T-helper 9 cell (primary cell): ENCODE data around the gene AGTRAP.

Experiments used
- DNase-seq: peaks from one replicate; pipeline ENCODE4 v3.0.0-alpha.2; 2020

AGTRAP gene

GRCh38 chr1:11764519-11764918 lies 28.6 kb downstream of the AGTRAP start:
- DNase-seq, result no peak

- no peak for DNase-seq
Measured at GRCh38 chr1:11765661-11766428, 29.9 kb downstream of the AGTRAP start.

GRCh38 chr1:11766429-11766776 lies 30.5 kb downstream of the AGTRAP start:
- no peak for DNase-seq

- no peak for DNase-seq
Measured at GRCh38 chr1:11767922-11768704, 32.2 kb downstream of the AGTRAP start.

- no peak for DNase-seq
Measured at GRCh38 chr1:11768821-11769220, 32.9 kb downstream of the AGTRAP start.

- DNase-seq, result no peak
Measured at GRCh38 chr1:11769274-11769673, 33.3 kb downstream of the AGTRAP start.

- no peak for DNase-seq
Measured at GRCh38 chr1:11770011-11770410, 34.1 kb downstream of the AGTRAP start.

- no peak for DNase-seq
Measured at GRCh38 chr1:11771481-11772043, 35.6 kb downstream of the AGTRAP start.

- DNase-seq, result no peak
Measured at GRCh38 chr1:11772458-11772857, 36.5 kb downstream of the AGTRAP start.

- DNase-seq, result no peak
Measured at GRCh38 chr1:11774753-11775152, 38.8 kb downstream of the AGTRAP start.

- DNase-seq, result no peak
Measured at GRCh38 chr1:11777658-11778322, 41.9 kb downstream of the AGTRAP start.

GRCh38 chr1:11778336-11778735 lies 42.4 kb downstream of the AGTRAP start:
- DNase-seq, result no peak

GRCh38 chr1:11778844-11779623 lies 43.1 kb downstream of the AGTRAP start:
- no peak for DNase-seq

GRCh38 chr1:11779715-11780379 lies 43.9 kb downstream of the AGTRAP start:
- no peak for DNase-seq

GRCh38 chr1:11780380-11781147 lies 44.6 kb downstream of the AGTRAP start:
- DNase-seq, result no peak

- DNase-seq, result no peak
Measured at GRCh38 chr1:11781297-11781696, 45.4 kb downstream of the AGTRAP start.

- no peak for DNase-seq
Measured at GRCh38 chr1:11782127-11782708, 46.3 kb downstream of the AGTRAP start.

- no peak for DNase-seq
Measured at GRCh38 chr1:11783556-11783955, 47.6 kb downstream of the AGTRAP start.

GRCh38 chr1:11784256-11784992 lies 48.5 kb downstream of the AGTRAP start:
- no peak for DNase-seq
